ENCODE measurements around the gene LRIG1.

LRIG1 gene

GRCh38 chr3:66336333-66336766, 164.5 kb downstream of the LRIG1 start:
- no peak for DNase-seq

GRCh38 chr3:66335671-66336070, 165.2 kb downstream of the LRIG1 start:
- DNase-seq: no peak

Data from NCI-H187 treated with DMSO at 0.1 percent for 48 hours (cell line).